ENCODE measurements around the gene LEMD1. TPM values are rescaled to one million over a fixed set of nuclear protein-coding genes. Genes with fewer than 3 reads are reported as not detected.
A peak's percentile ranks its signal among the peaks of the same experiment; 100 is the strongest.

Gene LEMD1
- total RNA-seq, 1 donor from 2014 or later: 2.0 TPM

DNA sequence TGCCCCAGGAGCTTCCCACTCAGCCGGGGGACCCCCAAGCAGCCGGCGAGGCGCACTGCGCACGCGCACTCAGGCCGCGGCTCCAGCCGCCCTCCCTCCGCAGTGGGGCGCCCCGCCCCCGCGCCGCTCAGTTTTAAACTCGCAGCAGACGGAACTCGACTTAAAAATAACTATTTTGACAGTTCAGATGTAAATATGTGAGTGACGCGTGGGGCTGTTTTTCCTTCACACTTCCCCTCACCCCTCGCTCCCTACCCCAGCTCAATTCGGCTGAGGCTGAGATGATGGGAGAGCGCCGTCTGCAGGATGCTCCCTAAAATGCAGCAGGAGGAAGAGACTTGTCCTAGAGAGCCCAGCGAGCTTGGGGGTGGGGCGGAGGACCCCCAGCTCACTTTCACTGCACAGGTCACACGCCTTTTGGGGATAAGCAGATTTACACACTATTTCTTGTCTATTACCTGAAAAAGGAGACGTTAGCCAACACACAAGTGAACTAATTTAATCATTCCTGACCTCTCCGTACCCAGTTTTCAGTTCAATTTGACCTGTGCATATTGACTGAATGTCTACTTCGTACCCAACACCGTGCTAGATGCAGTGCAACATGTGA lies 8.9 kb upstream of the LEMD1 start:
- H3K27me3 Mint-ChIP-seq (ENCODE audit: unreplicated experiment): peaks cover 12% of the 10 kb centered on the region
- peak overlapping the region; percentile 23 for H3K27ac Mint-ChIP-seq (ENCODE audit: unreplicated experiment)
- H3K4me3 Mint-ChIP-seq (ENCODE audit: unreplicated experiment): peak overlapping the region; percentile 87
- peak; percentile 82 for DNase-seq
- H3K9me3 Mint-ChIP-seq (ENCODE audit: unreplicated experiment): peaks cover 4% of the 10 kb centered on the region
- peaks cover 37% of the 10 kb centered on the region for H3K4me1 Mint-ChIP-seq (ENCODE audit: low read depth, unreplicated experiment)
- TF ChIP-seq, protein P1, sequence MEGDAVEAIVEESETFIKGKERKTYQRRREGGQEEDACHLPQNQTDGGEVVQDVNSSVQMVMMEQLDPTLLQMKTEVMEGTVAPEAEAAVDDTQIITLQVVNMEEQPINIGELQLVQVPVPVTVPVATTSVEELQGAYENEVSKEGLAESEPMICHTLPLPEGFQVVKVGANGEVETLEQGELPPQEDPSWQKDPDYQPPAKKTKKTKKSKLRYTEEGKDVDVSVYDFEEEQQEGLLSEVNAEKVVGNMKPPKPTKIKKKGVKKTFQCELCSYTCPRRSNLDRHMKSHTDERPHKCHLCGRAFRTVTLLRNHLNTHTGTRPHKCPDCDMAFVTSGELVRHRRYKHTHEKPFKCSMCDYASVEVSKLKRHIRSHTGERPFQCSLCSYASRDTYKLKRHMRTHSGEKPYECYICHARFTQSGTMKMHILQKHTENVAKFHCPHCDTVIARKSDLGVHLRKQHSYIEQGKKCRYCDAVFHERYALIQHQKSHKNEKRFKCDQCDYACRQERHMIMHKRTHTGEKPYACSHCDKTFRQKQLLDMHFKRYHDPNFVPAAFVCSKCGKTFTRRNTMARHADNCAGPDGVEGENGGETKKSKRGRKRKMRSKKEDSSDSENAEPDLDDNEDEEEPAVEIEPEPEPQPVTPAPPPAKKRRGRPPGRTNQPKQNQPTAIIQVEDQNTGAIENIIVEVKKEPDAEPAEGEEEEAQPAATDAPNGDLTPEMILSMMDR (IDR thresholded peaks at IDR 0.05; ENCODE audit: partially characterized antibody, unreplicated experiment): peak; percentile 83
- H3K36me3 Mint-ChIP-seq (ENCODE audit: unreplicated experiment): no peaks in the 10 kb centered on the region

DNA sequence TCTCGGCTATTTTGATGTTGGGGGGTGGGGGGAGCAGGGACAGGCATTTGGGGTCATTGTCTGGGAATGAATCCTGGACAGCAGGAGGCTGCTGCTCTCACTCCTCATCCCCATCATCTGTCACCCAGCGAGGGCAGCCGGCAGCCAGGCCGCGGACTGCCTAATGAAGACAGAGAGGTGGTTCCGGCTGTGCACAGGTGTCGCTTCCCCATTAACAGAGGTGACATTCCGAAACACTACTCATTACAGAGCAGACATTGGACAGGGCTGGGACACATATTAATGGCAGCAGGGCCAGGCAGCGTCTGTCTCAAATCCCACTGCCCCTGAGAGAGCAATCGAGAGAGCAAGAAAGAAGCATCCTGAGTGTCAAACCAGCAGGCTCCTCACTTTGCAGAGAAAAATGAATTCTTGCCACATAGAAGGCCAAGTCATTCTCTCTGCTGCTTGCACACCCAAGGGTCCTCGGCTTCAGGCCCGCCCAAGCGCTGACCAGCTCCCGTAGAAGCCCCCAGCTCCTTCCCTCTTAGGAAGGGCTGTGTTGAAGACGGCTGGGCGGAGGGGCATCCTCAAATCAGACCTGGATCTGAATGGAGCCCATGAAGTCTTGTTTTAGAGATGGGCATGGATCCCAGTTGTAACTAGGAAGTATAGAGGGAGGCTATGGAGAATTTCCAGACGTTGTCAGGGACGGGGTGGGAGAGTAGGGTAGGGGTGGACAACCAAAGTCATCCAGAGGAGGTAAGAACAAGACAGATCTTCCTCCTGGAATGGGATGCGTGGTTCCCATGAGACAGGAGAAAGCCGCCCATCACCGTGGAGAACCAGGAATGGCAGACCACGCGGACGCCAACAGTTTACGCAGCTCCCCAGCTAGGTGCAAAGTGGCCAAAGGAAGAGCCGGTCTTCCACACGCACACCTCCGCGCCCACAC lies 8.2 kb upstream of the LEMD1 start:
- Mint-ChIP-seq H3K4me3 (ENCODE audit: unreplicated experiment) (peak overlapping the region; percentile 87), H3K4me1 (ENCODE audit: low read depth, unreplicated experiment) (peaks cover 29% of the 10 kb centered on the region)

DNA sequence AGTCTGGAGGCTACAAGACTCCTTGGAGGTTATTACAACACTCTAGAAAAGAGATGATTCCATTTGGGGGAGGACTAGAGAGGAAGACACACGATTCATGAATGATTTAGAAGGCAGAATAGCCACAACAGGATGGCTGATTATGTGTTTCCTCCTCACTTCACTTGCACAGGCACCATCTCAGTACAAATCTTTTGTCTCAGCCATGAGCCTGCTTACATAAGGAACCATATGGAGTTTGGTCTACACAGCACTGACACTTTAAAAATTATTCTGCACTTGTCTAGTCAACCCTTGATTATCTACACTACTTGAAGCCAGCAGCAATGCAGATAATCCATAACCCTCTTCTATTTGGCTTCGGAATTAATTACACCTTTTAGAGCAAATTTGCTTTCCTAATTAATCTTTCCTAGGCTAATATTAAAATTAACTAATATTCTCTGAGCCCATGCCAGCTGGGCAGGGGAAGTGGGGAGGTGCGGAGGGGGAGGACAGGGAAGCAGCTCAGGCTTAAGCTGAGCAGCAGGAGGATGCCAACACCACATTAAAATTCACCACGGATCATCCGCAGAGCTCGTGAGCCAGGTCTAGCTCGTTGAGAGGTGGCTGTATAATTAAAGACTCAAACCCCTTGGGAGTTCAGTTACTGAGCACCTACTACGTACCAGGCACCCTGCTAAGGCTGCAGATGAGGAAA lies 3.2 kb upstream of the LEMD1 start:
- Mint-ChIP-seq H3K27ac (ENCODE audit: unreplicated experiment) (no peak overlapping the region), H3K4me1 (ENCODE audit: low read depth, unreplicated experiment) (peaks cover 45% of the 10 kb centered on the region), H3K4me3 (ENCODE audit: unreplicated experiment) (no peak overlapping the region), H3K27me3 (ENCODE audit: unreplicated experiment) (peaks cover 4% of the 10 kb centered on the region), H3K9me3 (ENCODE audit: unreplicated experiment) (peaks cover 3% of the 10 kb centered on the region), H3K36me3 (ENCODE audit: unreplicated experiment) (no peaks in the 10 kb centered on the region)
- TF ChIP-seq, protein P1 (IDR thresholded peaks at IDR 0.05; ENCODE audit: partially characterized antibody, unreplicated experiment): no peak
- no peak for DNase-seq

More for the DNA sequence above, 8.2 kb upstream of the LEMD1 start:
- H3K27ac Mint-ChIP-seq (ENCODE audit: unreplicated experiment): peak overlapping the region; percentile 84
- TF ChIP-seq, protein P1 (IDR thresholded peaks at IDR 0.05; ENCODE audit: partially characterized antibody, unreplicated experiment): no peak
- DNase-seq: peak; percentile 52
- no peaks in the 10 kb centered on the region for H3K36me3 Mint-ChIP-seq (ENCODE audit: unreplicated experiment)
- H3K27me3 Mint-ChIP-seq (ENCODE audit: unreplicated experiment): peaks cover 9% of the 10 kb centered on the region
- H3K9me3 Mint-ChIP-seq (ENCODE audit: unreplicated experiment): peaks cover 4% of the 10 kb centered on the region

DNA sequence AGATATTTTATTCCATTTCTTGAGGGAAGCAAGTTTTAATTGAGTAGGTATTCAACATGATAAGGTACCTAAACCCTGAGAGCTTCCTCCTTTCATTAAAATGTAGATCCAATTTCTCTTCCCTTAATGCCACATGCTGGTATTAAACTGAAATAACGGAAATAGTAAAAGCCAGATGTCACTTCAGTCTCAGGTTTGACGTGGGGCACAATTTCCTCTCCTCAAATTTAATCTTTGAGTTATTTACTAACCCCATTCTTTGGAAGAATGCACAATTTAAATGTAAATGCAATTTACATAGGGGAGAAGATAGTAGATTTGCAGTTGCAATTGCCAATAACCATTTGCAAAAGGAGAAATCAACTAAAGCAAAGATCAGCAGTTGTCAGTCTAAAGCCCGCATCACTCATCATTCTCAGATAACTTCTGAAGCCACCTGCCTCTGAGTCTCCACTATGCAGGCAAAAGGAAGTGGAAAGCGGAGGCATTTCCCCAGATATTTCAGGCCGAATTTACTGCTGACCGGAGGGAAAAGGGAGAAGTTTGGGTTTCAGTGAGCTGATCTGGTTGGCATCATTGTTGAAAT lies 2.1 kb upstream of the LEMD1 start:
- TF ChIP-seq, protein P1 (IDR thresholded peaks at IDR 0.05; ENCODE audit: partially characterized antibody, unreplicated experiment): no peak
- DNase-seq: no peak
- Mint-ChIP-seq H3K9me3 (ENCODE audit: unreplicated experiment) (no peaks in the 10 kb centered on the region), H3K4me1 (ENCODE audit: low read depth, unreplicated experiment) (peaks cover 35% of the 10 kb centered on the region), H3K27ac (ENCODE audit: unreplicated experiment) (no peak overlapping the region), H3K4me3 (ENCODE audit: unreplicated experiment) (no peak overlapping the region), H3K36me3 (ENCODE audit: unreplicated experiment) (no peaks in the 10 kb centered on the region), H3K27me3 (ENCODE audit: unreplicated experiment) (no peaks in the 10 kb centered on the region)
